ENCODE results near the gene ZNF519. TPM values are rescaled to one million over a fixed set of nuclear protein-coding genes. Genes with fewer than 3 reads are reported as not detected.

ZNF519 gene
- total RNA-seq, 1 experiment from 2014 or later: 27.0 TPM

DNA sequence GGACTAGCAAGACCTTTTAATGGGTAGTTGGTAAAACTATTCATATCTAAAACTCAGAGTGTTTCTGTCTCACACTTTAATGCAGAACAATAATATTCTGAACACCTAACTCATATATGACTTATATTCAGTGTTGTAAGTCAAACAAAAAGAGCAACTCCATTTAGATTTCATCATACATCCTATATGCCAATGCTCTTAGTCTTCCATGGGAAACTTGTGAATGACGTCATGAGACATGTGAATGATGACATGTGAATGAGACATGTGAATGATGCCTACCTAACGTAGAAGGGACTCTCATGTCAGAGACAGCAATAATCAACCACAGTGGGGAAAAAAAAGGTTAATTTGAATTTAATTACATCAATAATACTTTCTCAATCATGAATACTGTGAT is 28.0 kb downstream of the ZNF519 start:
- Mint-ChIP-seq H3K9me3 (ENCODE audit: low read depth, unreplicated experiment) (peaks cover 21% of the 10 kb centered on the region), H3K27me3 (ENCODE audit: unreplicated experiment) (no peaks in the 10 kb centered on the region), H3K27ac (ENCODE audit: unreplicated experiment) (no peak overlapping the region), H3K4me3 (ENCODE audit: low read depth, unreplicated experiment) (no peak overlapping the region), H3K36me3 (ENCODE audit: insufficient read depth, unreplicated experiment) (peaks cover 5% of the 10 kb centered on the region), H3K4me1 (ENCODE audit: low read depth, unreplicated experiment) (no peaks in the 10 kb centered on the region)
- no peak for DNase-seq
- CTCF ChIA-PET: no interaction called here
- no TSS peak for BruUV-seq (replicated peaks)
- TF ChIP-seq, protein P1, sequence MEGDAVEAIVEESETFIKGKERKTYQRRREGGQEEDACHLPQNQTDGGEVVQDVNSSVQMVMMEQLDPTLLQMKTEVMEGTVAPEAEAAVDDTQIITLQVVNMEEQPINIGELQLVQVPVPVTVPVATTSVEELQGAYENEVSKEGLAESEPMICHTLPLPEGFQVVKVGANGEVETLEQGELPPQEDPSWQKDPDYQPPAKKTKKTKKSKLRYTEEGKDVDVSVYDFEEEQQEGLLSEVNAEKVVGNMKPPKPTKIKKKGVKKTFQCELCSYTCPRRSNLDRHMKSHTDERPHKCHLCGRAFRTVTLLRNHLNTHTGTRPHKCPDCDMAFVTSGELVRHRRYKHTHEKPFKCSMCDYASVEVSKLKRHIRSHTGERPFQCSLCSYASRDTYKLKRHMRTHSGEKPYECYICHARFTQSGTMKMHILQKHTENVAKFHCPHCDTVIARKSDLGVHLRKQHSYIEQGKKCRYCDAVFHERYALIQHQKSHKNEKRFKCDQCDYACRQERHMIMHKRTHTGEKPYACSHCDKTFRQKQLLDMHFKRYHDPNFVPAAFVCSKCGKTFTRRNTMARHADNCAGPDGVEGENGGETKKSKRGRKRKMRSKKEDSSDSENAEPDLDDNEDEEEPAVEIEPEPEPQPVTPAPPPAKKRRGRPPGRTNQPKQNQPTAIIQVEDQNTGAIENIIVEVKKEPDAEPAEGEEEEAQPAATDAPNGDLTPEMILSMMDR (IDR thresholded peaks at IDR 0.05; ENCODE audit: unreplicated experiment): no peak
- intact Hi-C loops (cut with micrococcal nuclease; ENCODE audit: unreplicated experiment): no loop called here

DNA sequence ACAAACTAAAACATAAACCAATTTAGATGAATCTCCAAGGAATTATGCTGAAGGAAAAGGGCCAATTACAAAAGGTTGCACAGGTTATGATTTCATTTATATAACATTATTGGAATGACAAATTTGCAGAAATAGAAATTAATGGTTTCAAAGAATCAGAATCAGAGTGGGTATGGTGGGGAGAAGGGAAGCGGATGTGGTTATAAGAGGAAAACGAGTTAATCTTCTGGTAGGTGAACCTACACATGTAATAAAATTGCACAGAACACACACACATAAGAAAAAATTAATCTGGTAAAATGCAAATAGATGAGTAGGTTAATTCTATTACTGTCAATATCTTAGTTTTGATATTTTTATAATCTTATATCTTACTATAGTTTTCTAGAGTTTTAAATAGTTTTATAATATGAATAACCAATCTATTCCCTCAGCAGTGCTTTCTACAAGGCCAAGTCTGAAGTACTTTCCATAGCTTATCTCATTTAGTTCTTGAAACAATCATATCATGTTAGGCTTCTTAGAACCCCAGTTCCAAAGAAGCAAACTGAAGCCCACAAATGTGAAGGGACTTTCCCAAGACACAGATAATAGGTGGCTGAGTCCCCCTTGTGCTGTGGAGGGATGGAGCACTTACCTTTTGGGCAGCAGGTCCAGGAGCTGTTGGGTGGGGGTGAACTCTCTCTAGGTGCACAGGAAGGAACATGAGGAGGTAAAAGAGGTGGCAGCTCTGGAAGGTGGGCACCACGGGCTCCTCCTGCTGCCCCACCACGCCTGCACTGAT is 31.5 kb downstream of the ZNF519 start:
- intact Hi-C loops (cut with micrococcal nuclease; ENCODE audit: unreplicated experiment): no loop called here
- H3K9me3 Mint-ChIP-seq (ENCODE audit: low read depth, unreplicated experiment): peaks cover 21% of the 10 kb centered on the region
- BruUV-seq (replicated peaks): no TSS peak
- no peak overlapping the region for H3K4me3 Mint-ChIP-seq (ENCODE audit: low read depth, unreplicated experiment)
- TF ChIP-seq, protein P1 (IDR thresholded peaks at IDR 0.05; ENCODE audit: unreplicated experiment): no peak
- CTCF ChIA-PET: no interaction called here
- H3K27ac Mint-ChIP-seq (ENCODE audit: unreplicated experiment): no peak overlapping the region
- peaks cover 5% of the 10 kb centered on the region for H3K36me3 Mint-ChIP-seq (ENCODE audit: insufficient read depth, unreplicated experiment)
- H3K4me1 Mint-ChIP-seq (ENCODE audit: low read depth, unreplicated experiment): no peaks in the 10 kb centered on the region
- no peak for DNase-seq
- no peaks in the 10 kb centered on the region for H3K27me3 Mint-ChIP-seq (ENCODE audit: unreplicated experiment)

DNA sequence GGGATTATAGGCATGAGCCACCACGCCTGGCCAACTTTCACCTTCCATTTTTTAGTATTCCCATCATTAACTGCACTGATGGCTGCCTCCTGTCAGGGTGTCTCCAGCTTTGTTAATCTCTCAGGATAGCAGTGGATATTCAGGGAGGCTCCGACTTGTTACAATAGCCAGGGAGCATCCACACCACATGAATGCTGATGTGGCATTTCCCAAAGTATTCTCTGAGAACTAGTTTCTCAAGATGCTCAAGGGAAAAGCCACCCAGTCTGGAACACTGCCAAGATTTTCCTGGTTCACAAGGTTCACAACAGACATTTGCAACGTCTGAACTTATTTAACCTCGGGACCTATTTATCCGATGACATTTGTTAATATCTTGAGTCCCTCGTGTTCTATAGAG is 33.8 kb downstream of the ZNF519 start:
- no peak for DNase-seq
- no peak overlapping the region for H3K4me3 Mint-ChIP-seq (ENCODE audit: low read depth, unreplicated experiment)
- intact Hi-C loops (cut with micrococcal nuclease; ENCODE audit: unreplicated experiment): no loop called here
- H3K9me3 Mint-ChIP-seq (ENCODE audit: low read depth, unreplicated experiment): peaks cover 11% of the 10 kb centered on the region
- TF ChIP-seq, protein P1 (IDR thresholded peaks at IDR 0.05; ENCODE audit: unreplicated experiment): no peak
- no peak overlapping the region for H3K27ac Mint-ChIP-seq (ENCODE audit: unreplicated experiment)
- no TSS peak for BruUV-seq (replicated peaks)
- peaks cover 5% of the 10 kb centered on the region for H3K36me3 Mint-ChIP-seq (ENCODE audit: insufficient read depth, unreplicated experiment)
- H3K27me3 Mint-ChIP-seq (ENCODE audit: unreplicated experiment): no peaks in the 10 kb centered on the region
- H3K4me1 Mint-ChIP-seq (ENCODE audit: low read depth, unreplicated experiment): no peaks in the 10 kb centered on the region
- CTCF ChIA-PET: interaction anchor here (0.7 kb wide), 1 partner anchor 8 kb away, joined by 4 read pairs; no protein-coding TSS in a partner anchor

DNA sequence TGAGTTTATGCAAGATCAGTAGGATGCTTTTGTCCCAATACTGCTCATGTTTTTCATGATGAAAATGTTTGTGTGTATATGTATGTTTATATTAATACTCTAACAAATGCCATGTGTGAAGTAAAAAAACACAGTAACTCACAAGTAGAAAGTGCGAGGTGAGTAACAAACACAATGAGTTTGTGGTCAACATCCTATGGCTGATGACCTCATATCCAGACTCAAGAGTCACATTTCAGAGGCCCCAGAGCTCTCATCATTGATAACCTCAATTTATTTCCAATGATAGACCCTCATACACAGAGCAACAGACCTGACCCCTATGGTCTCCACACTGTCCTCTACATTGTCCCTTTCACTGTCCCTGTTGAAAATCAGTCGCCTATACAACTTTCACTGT is 34.5 kb downstream of the ZNF519 start:
- no peak for DNase-seq
- TF ChIP-seq, protein P1 (IDR thresholded peaks at IDR 0.05; ENCODE audit: unreplicated experiment): no peak
- Mint-ChIP-seq H3K27me3 (ENCODE audit: unreplicated experiment) (no peaks in the 10 kb centered on the region), H3K9me3 (ENCODE audit: low read depth, unreplicated experiment) (peaks cover 7% of the 10 kb centered on the region), H3K4me1 (ENCODE audit: low read depth, unreplicated experiment) (no peaks in the 10 kb centered on the region), H3K27ac (ENCODE audit: unreplicated experiment) (no peak overlapping the region), H3K36me3 (ENCODE audit: insufficient read depth, unreplicated experiment) (peaks cover 5% of the 10 kb centered on the region), H3K4me3 (ENCODE audit: low read depth, unreplicated experiment) (no peak overlapping the region)
- BruUV-seq (replicated peaks): no TSS peak
- CTCF ChIA-PET: interaction anchor here (0.7 kb wide), 1 partner anchor 9 kb away, joined by 4 read pairs; no protein-coding TSS in a partner anchor
- intact Hi-C loops (cut with micrococcal nuclease; ENCODE audit: unreplicated experiment): no loop called here

Data from Calu3 (cell line).